Heart left ventricle (tissue), 16 donors: ENCODE data around the gene ARAP3. TPM values are rescaled to one million over a fixed set of nuclear protein-coding genes. Genes with fewer than 3 reads are reported as not detected.

Experiments used
- ATAC-seq, 4 donors: fragments of 200-7000 bp; cut with Tn5 transposase; one replicate each; pipeline ENCODE4 v1.9.1; 2020 to 2022; ENCODE audit warnings: moderate library complexity in 4 of 4, mild to moderate bottlenecking in 3 of 4, moderate number of reproducible peaks in 1 of 4
- DNase-seq, 5 donors: peaks; one replicate each; pipeline ENCODE4 v3.0.0-alpha.2; 2020
- H3K27ac ChIP-seq, 12 donors: fragments of 200-600 bp; sonication (generic) in 4 of 12; one replicate each; pipeline versions ENCODE4 v1.5.0 to v1.8.0; 2016 to 2022; ENCODE audit warnings: mild to moderate bottlenecking in 2 of 12
- H3K27me3 ChIP-seq, 9 donors: fragments of 200-600 bp; sonication (generic) in 2 of 9; one replicate each; pipeline versions ENCODE4 v1.5.1 to v1.8.0; 2016 to 2022; ENCODE audit warnings: mild to moderate bottlenecking in 3 of 9
- H3K36me3 ChIP-seq, 9 donors: fragments of 200-600 bp; sonication (generic) in 2 of 9; one replicate each; pipeline versions ENCODE4 v1.5.0 to v1.8.0; 2018 to 2022; ENCODE audit warnings: mild to moderate bottlenecking in 2 of 9
- H3K4me1 ChIP-seq, 12 donors: fragments of 200-600 bp; sonication (generic) in 4 of 12; one replicate each; pipeline versions ENCODE4 v1.5.0 to v1.8.0; 2016 to 2022; ENCODE audit warnings: mild to moderate bottlenecking in 3 of 12
- H3K4me3 ChIP-seq, 12 donors: fragments of 200-600 bp; sonication (generic) in 4 of 12; one replicate each; pipeline versions ENCODE4 v1.5.0 to v1.8.0; 2017 to 2022; ENCODE audit warnings: mild to moderate bottlenecking in 9 of 12, moderate library complexity in 4 of 12
- H3K9me3 ChIP-seq, 12 donors: fragments of 200-600 bp; sonication (generic) in 4 of 12; one replicate each; pipeline versions ENCODE4 v1.5.0 to v1.8.0; 2016 to 2022; ENCODE audit warnings: mild to moderate bottlenecking in 1 of 12
- POLR2A ChIP-seq, 2 donors: fragments of 450-650 bp; IDR thresholded peaks; one replicate each; pipeline ENCODE4 v1.6.1; 2017; ENCODE audit warnings: antibody characterized with exemption in 2 of 2, mild to moderate bottlenecking in 2 of 2, moderate library complexity in 2 of 2
- WGBS, 4 donors: extraction: QIAGEN DNeasy Blood & Tissue Kit in 2 of 4; methylation state at CpG; one replicate each; pipeline versions ENCODE4 v1.1.5 to v1.1.7; 2013 to 2018; 5-methylcytosine and 5-hydroxymethylcytosine counted together
- intact Hi-C, 10 donors: fragments of 100-400 bp; cut with DNase I; formaldehyde crosslinking; loops; one replicate each; pipeline versions ENCODE4 v1.11.1 to v1.14.2; 2022
- polyA plus RNA-seq, 2 donors: library from polyadenylated mRNA; stranded (reverse); fragments of 200-250 nt; gene quantifications; one replicate each; pipeline ENCODE4 v1.2.3, GENCODE V29; 2013
- total RNA-seq, 9 donors: library from RNA; depleted of rRNA in 2 of 9; stranded (reverse); fragments of >200 nt in 2 of 9; fragmentation: NEBNext Ultra II Directional in 3 of 9; extraction: Animal tissue kit (Norgen Biotek cat#: 25700) in 3 of 9; gene quantifications; one replicate each; pipeline versions ENCODE4 v1.1.0 to v1.2.4, GENCODE V29; 2016 to 2023
- TF ChIP-seq, protein P1 (sequence below), 12 donors: fragments of 200-600 bp; sonication (generic) in 4 of 12; IDR thresholded peaks; one replicate each; pipeline versions ENCODE4 v1.5.0 to v1.8.0; 2018 to 2022; ENCODE audit warnings: antibody characterized with exemption in 12 of 12, mild to moderate bottlenecking in 5 of 12
- donor health status: ischemic (EF 13 %, LVEDD 7.1; RV severe dilation, severe dysfunction).
- donor health status: healthy with polysubstance abuse.
- donor health status: DM: no; HTN: yes; CAD: no.
- donor health status: DM: no; HTN: no; CAD: no.
- donor health status: ischemic (EF 25% LVEDD 6.9; RV normal size, moderate dysfunction).
- donor health status: ischemic (EF 25% LVEDD 5.7; RV mildly dilated, moderate dysfunction).
- donor health status: healthy.
- donor health status: DM: yes; HTN: yes; CAD: no.
- donor health status: ischemic (EF 35%, LVEDD 5.7; RV mildly dilated, moderate dysfunction).
- donor health status: nonischemic (EF 11% LVEDD 7.7; RV severe dilation, severe dysfunction).
- donor health status: DM: yes; HTN: yes; CAD: no.
- donor health status: PGD.
- donor health status: ischemic (EF 29% LVEDD 5.4; RV normal size, mild dysfunction).
- donor health status: nonischemic (EF 23%, LVEDD 6.1; RV moderate dilation, normal function).

ARAP3 gene
- total and polyA plus RNA-seq, 11 donors: 8.9 to 20.5 (median 13.8) TPM

DNA sequence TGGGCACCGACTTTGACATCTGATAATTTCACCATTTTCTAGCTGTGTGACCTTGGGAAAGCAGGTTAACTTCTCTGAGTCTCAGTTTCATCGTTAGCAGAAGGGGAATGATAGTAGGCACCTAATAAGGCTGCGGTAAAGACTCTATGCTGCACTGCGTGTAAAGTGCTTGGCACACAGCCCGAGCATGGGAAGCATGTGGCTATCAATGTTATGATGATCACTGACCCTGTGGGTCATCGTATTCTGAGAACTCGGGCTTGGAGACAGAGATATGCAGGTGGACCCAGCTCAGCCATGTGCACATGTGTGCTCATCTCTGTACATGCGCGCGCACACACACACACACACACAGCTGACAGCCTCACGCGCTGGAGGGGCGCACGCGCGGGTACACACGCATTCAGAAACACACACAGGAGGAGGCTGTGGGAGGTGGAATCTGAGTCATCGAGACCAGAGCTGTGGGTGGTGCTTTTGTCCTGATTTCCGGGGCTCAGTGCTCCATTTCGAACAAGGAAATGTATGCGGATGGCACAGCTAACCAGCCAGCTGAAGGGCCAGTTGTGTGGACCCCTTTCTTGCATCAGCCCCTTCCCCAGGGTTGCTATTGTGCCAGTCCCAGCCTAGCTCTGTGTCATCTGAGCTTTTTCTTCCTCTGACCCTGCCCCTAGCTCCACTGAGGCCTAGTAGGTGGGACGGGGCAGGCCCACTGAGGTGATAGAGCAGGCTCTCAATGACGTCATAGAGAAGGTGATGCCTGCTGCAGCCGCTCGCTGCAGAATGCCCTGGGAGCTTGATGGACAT lies 11.1 kb upstream of the ARAP3 start:
- H3K36me3 ChIP-seq: no peaks in the 10 kb centered on the region
- H3K4me1 ChIP-seq: peaks cover 0 to 24% (median 8%) of the 10 kb centered on the region in 12 donors
- no peaks in the 10 kb centered on the region for H3K9me3 ChIP-seq
- ATAC-seq (no peak), DNase-seq (no peak)
- H3K4me3 ChIP-seq: no peak overlapping the region
- WGBS, 4 donors: 77 to 80% (median 78%) methylated on average over 25 of the region's 25 CpGs
- peaks cover 0 to 6% (median 0%) of the 10 kb centered on the region in 9 donors for H3K27me3 ChIP-seq
- no peak for TF ChIP-seq POLR2A (IDR thresholded peaks at IDR 0.05)
- TF ChIP-seq, protein P1, sequence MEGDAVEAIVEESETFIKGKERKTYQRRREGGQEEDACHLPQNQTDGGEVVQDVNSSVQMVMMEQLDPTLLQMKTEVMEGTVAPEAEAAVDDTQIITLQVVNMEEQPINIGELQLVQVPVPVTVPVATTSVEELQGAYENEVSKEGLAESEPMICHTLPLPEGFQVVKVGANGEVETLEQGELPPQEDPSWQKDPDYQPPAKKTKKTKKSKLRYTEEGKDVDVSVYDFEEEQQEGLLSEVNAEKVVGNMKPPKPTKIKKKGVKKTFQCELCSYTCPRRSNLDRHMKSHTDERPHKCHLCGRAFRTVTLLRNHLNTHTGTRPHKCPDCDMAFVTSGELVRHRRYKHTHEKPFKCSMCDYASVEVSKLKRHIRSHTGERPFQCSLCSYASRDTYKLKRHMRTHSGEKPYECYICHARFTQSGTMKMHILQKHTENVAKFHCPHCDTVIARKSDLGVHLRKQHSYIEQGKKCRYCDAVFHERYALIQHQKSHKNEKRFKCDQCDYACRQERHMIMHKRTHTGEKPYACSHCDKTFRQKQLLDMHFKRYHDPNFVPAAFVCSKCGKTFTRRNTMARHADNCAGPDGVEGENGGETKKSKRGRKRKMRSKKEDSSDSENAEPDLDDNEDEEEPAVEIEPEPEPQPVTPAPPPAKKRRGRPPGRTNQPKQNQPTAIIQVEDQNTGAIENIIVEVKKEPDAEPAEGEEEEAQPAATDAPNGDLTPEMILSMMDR (IDR thresholded peaks at IDR 0.05): no peak
- H3K27ac ChIP-seq: no peak overlapping the region
- intact Hi-C loops: loop anchor here (1.0 to 10.0 kb wide), 7 partner anchors 186 to 452 kb away; partner anchors contain the start of genes PCDH1 (in 2 of the 10), DELE1 (in 1 of the 10) and PCDH12 (in 1 of the 10)

DNA sequence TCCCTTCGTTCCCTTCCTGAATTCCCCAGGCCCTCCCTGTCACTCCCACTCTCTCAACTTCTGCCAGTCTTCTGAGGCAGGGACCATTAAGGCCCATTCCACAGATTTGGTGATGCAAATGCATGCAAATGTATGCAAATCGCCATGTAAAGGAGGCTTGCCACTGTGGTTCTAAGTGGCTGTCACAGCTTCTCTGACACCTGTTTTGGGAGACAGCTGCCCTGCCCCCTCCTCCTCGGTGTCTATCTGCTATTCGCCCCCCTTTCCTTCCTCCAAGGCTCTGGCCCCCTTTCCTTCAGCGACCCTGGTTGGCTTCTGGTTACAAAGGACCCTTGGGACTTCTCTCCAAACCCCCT lies 10.5 kb upstream of the ARAP3 start:
- DNase-seq (no peak), ATAC-seq (no peak)
- H3K36me3 ChIP-seq: no peaks in the 10 kb centered on the region
- peaks cover 0 to 3% (median 0%) of the 10 kb centered on the region in 9 donors for H3K27me3 ChIP-seq
- no peaks in the 10 kb centered on the region for H3K9me3 ChIP-seq
- peak overlapping the region in 11 of 12 donors; percentile 11 to 51 (median 37) for H3K4me3 ChIP-seq
- H3K27ac ChIP-seq: no peak overlapping the region
- TF ChIP-seq, protein P1 (IDR thresholded peaks at IDR 0.05): no peak
- no peak for TF ChIP-seq POLR2A (IDR thresholded peaks at IDR 0.05)
- WGBS, 4 donors: 26 to 34% (median 31%) methylated on average over 5 of the region's 5 CpGs
- intact Hi-C loops: loop anchor here in 9 of 10 donors (1.0 to 10.0 kb wide), 7 partner anchors 186 to 452 kb away; partner anchors contain the start of genes PCDH1 (in 2 of the 9), DELE1 (in 1 of the 9) and PCDH12 (in 1 of the 9)
- peaks cover 0 to 24% (median 8%) of the 10 kb centered on the region in 12 donors for H3K4me1 ChIP-seq

DNA sequence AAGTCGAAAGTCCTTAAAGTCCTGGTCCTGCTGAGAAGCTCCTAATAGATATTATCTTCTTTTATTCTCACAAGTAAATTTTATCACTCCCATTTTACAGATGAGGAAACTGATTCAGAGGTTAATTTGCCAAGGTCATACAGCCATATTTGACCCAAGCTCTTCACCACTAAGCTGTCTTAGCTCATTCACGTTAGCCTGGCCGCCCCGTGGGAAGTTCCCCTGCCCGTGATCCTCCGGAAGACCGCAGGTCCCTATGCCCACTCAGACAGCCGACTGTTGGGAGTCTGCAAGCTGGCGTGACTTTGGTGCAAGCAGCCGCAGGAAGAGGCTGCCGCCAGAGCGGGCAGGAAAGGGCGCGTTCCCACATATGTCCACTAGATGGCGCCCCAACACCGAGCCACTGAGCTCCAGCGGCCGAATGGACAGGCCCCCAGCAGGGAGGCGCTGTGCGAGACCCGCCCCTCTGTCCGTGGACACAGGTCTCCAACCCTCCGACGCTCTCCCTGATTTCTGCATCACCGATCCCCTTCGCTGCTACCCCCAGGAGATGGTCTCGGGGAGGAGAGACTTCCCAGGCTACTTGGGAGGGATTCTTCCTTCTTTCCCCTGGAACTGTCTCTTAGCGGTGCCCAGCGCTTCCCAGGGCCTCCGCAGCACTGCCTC lies 10.0 kb upstream of the ARAP3 start:
- Histone ChIP-seq H3K9me3 (no peaks in the 10 kb centered on the region), H3K27me3 (peaks cover 0 to 3% (median 0%) of the 10 kb centered on the region in 9 donors), H3K4me1 (peaks cover 0 to 28% (median 10%) of the 10 kb centered on the region in 12 donors), H3K4me3 (peak overlapping the region in 11 of 12 donors; percentile 11 to 51 (median 37)), H3K27ac (no peak overlapping the region), H3K36me3 (no peaks in the 10 kb centered on the region)
- DNase-seq (peak; percentile 85 to 93 (median 87)), ATAC-seq (peak; percentile 79 to 91 (median 90))
- TF ChIP-seq, protein P1 (IDR thresholded peaks at IDR 0.05): peak; percentile 98 to 100 (median 99)
- no peak for TF ChIP-seq POLR2A (IDR thresholded peaks at IDR 0.05)
- intact Hi-C loops: loop anchor here in 9 of 10 donors (1.0 to 10.0 kb wide), 7 partner anchors 187 to 453 kb away; partner anchors contain the start of genes PCDH1 (in 2 of the 9), DELE1 (in 1 of the 9) and PCDH12 (in 1 of the 9)
- 3 to 4% (median 4%) methylated on average over 20 to 30 of the region's 30 CpGs for WGBS, 4 donors
